CD4-positive, alpha-beta T cell treated with Interferon alpha-2 for 1 hour (primary cell): Measurements from ENCODE around the gene MALT1.
"Not testable (repeated sequence)": the region's sequence is repeated elsewhere in the genome, so short reads cannot be mapped to it uniquely, and the experiment has no call there.

Experiments
- DNase-seq, 2 donors: peaks; one replicate each; pipeline ENCODE4 v3.0.0-alpha.2; 2020 to 2022

Gene MALT1

GRCh38 chr18:58671111-58671631 lies at the start of gene MALT1:
Gene MALT1, plus strand, starts transcription at chr18:58671465. Its CDS starts 179 bp downstream, at chr18:58671644.
- DNase-seq, result peak; percentile 94 to 97

- DNase-seq, result no peak
Measured at GRCh38 chr18:58624011-58624410, 47.3 kb upstream of the MALT1 start.

- peak in 1 of 2 donors; percentile 24 for DNase-seq
Measured at GRCh38 chr18:58625839-58626238, 45.4 kb upstream of the MALT1 start.

- no peak for DNase-seq
Measured at GRCh38 chr18:58630071-58630470, 41.2 kb upstream of the MALT1 start.

- DNase-seq, result no peak
Measured at GRCh38 chr18:58631301-58631700, 40.0 kb upstream of the MALT1 start.

GRCh38 chr18:58632552-58632951 lies 38.7 kb upstream of the MALT1 start:
- no peak for DNase-seq

- no peak for DNase-seq
Measured at GRCh38 chr18:58633874-58634273, 37.4 kb upstream of the MALT1 start.

- no peak for DNase-seq
Measured at GRCh38 chr18:58635891-58636290, 35.4 kb upstream of the MALT1 start.

GRCh38 chr18:58637197-58637596 lies 34.1 kb upstream of the MALT1 start:
- no peak for DNase-seq

- DNase-seq, result no peak
Measured at GRCh38 chr18:58637946-58638345, 33.3 kb upstream of the MALT1 start.

GRCh38 chr18:58638441-58638840 lies 32.8 kb upstream of the MALT1 start:
- no peak for DNase-seq

- no peak for DNase-seq
Measured at GRCh38 chr18:58639237-58639636, 32.0 kb upstream of the MALT1 start.

- DNase-seq, result no peak
Measured at GRCh38 chr18:58639751-58640427, 31.4 kb upstream of the MALT1 start.

- no peak for DNase-seq
Measured at GRCh38 chr18:58640428-58640805, 30.8 kb upstream of the MALT1 start.

- DNase-seq, result no peak
Measured at GRCh38 chr18:58640891-58641610, 30.2 kb upstream of the MALT1 start.

GRCh38 chr18:58643557-58643956 lies 27.7 kb upstream of the MALT1 start:
- not testable (repeated sequence) for DNase-seq

GRCh38 chr18:58645398-58645797 lies 25.9 kb upstream of the MALT1 start:
- DNase-seq, result no peak

- no peak for DNase-seq
Measured at GRCh38 chr18:58646334-58646862, 24.9 kb upstream of the MALT1 start.

- DNase-seq, result peak; percentile 39 to 65
Measured at GRCh38 chr18:58649966-58650816, 21.1 kb upstream of the MALT1 start.

GRCh38 chr18:58650830-58651229 lies 20.4 kb upstream of the MALT1 start:
- DNase-seq, result not testable (repeated sequence)

- not testable (repeated sequence) for DNase-seq
Measured at GRCh38 chr18:58653144-58653722, 18.0 kb upstream of the MALT1 start.

GRCh38 chr18:58653814-58654509 lies 17.3 kb upstream of the MALT1 start:
- no peak for DNase-seq
